Activated T-helper 9 cell treated with anti-CD3 and anti-CD28 coated beads, Interleukin-2, amount 50 U/mL, for 16 hours (primary cell): ENCODE results near the gene MBTPS1.

ENCODE experiments used
- DNase-seq: peaks from one replicate; pipeline ENCODE4 v3.0.0-alpha.2; 2020; ENCODE audit warnings: low read depth

Gene MBTPS1

DNA sequence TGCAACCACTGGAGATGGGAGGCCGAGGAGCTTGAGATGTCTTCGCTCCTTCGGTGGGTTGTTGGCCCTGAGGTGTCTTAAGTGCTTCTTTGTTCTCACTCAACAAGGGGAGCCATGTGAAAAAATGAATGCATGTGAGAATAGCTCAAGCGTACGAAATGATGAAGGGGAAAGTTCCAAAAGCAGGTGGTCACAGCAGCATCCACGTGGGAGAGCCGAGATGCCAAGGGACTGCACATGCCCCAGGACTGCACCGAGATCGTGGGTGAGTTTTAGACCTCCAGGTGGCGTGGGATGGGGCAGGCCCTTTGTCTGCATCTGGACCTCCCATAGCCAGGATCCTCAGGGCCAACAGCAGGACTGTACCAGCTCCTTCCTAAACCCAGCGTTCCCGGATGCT is 82.2 kb downstream of the MBTPS1 start:
- DNase-seq: no peak

DNA sequence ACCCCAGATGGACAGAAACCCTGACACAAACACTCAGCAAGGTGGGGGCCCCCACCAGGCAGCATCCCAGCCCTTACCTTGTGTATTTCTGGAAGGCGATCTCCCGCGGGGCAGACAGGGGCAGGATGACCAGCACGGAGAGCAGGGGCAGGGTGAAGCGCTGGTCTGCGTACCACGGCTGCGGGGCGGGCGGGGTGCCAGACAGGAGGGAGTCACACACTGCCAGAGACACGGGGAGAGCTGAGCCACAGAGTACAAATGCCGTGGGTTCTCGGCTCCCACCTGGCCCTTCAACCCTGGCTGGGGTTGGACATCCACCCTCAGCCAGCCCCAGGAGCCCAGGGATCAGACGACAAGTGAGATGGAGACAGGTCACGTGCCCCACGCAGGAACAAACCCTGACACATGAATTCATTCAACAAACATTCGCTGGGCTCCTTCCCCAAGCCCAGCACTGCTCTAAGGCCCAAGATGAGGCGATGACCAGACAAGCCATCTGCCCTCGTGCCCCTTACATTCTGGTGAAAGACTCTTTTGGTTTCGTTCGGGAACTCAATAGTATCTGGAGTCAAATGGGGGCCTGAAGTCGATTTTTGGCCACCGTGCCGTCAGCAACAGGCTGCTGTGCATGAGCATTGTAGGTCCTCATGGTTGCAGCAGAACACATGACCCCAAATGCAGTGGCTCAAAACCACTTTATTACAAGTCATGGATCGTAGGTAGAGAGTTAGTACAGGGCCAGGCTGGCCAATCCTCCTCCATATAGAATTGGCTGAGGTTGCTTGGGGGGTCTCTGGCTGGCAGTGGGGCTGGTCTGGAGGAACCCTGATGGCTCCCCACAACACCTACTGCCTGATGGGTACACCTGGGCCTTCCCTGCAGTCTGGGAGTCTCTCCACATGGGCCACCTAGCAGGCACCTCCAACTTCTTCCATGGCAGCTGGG is 83.2 kb downstream of the MBTPS1 start:
- DNase-seq: no peak

DNA sequence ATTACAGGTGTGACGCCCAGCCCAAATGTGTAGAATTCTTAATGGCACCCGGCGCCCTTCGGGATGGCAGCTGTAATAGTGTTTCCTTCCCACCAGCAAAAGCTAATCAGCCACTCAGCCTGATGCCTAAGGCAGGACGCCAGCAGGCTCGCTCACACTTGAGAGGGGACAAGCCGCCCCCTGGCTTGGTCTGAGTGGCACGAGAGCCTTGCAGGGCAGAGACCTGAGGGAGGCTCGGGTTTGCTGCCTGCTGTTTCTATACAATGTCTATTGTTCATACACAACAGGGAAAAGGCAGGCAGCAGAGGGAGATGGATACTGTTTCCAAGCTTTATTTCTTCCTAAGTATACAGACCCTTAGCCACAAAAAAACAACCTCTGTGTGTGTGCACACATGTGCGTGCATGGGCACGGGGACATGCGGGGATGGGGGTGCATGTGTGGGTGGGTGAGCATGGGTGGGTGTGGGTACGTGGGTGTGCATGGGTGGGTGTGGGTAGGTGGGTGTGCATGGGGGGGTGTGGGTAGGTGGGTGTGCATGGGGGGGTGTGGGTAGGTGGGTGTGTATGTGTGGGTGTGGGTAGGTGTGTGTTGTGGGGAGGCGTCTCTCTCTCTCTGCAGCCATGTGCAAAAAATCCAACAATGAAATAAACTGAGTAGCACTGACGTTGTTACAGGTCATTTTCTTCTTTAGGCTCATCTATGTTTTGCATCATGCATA is 84.1 kb downstream of the MBTPS1 start:
- no peak for DNase-seq

GRCh38 chr16:84031556-84031955 is 85.2 kb downstream of the MBTPS1 start:
- DNase-seq: no peak

DNA sequence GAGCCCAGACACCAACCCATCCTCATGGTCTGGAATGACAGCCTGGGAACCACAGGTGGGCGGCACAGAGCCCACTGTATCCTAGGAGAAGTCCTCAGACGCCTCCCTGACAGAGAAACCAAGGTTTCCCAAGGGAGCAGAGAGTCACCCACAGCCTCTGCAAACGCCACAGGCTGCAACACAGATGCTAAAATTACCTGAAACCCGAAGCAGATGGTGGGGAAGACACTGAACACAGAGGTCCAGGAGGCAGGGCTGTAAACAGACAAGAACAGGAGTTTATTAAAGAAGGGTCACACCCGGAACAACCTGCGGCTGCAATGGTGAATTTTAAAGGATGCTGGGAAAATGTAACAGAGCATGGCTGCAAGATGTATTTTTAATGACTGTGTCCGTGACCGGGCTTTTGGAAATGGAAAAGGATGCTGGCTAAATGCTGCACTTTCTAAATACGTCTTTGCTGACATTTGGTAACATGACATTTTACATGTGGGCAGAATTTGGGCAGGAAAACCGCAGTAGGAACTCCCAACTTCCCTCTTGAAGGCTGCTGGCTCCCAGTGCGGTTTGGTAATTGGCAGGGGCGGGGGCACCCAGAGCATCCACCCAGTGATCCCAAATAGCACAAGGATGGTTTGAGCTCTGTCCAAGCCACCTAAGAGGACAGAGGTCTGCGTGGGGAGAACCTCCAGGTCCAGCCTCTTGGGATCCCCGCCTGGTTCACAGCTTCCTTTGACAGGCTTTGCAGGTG is 87.3 kb downstream of the MBTPS1 start:
- DNase-seq: no peak

DNA sequence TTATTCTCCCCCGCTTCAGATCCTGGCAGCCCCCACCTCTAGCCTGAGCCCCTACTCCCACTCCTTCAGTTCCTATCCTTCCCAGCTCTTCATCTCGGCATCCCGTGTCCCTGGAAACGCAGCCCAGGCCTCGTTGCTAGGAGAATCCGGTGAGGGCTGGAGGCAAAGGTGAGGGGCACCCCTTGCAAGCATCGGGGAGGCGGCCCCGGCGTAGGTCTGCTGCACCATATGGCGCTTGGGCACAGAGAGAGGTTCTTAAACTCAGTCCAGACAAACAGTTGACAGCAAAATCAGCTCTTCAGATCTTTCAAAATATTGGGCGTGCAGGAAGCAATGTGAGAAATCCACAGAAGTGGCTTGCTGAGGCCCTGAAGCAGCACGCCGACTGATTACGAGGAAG is 89.1 kb downstream of the MBTPS1 start:
- DNase-seq: no peak

GRCh38 chr16:84026606-84027005 is 90.1 kb downstream of the MBTPS1 start:
- no peak for DNase-seq

- DNase-seq: no peak
Measured at GRCh38 chr16:84024854-84025253, 91.9 kb downstream of the MBTPS1 start.

GRCh38 chr16:84022644-84023043 is 94.1 kb downstream of the MBTPS1 start:
- DNase-seq: no peak

GRCh38 chr16:84021488-84021887 is 95.3 kb downstream of the MBTPS1 start:
- no peak for DNase-seq

DNA sequence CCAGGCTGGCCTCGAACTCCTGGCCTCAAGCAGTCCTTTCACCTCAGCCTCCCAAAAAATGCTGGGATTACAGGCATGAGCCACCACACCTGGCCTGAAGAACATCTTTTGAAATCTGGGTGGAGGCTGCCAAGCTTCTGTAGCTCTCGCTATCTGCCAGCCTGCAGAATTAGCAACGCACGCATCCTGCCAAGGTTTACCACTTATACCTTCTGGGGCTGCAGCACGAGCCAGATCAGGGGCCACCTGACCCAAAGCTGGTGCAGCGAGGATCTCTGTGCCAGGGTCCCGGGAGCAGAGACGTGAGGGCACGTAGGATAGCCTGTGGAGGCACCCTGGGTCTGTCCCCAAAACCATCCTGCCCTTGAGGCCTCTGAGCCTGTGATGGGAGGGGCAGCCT is 96.4 kb downstream of the MBTPS1 start:
- DNase-seq: no peak

DNA sequence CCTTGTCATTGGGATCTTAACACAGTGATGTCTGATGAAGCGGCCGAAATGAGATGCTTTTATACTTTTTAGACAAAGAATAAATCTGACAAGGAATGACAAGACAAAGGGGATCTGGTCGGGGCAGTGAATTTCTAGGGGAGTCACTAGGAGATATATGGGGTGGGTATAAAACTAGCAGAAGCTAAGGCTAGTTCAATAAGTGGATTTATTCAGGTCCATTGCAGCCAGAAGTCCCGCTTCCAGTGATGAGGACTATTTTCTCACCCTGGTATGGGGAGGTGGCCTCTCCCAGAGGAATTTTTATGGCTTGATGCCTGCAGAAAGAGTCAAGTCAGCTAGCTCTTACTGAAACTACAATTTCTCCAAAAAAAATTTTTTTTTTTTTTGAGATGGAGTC is 98.0 kb downstream of the MBTPS1 start:
- DNase-seq: no peak

DNA sequence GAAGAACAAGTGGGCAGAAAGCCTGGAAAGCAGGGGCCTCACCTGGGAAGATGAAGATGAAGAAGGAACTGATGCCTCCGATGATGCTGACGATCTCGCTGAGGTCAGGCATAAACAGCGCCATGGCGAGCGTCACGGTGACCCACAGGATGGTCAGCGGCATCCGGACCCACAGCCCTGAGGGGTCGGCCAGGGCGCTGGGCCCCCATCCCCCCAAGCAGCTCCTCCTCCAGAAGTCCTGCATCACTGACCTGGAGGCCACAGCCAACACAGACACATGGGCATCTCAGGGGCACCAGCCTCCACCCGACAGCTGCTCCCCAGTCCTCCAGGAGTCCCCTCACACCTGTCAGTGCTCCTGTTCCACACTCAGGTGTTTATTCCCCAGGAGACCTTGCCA is 100.3 kb downstream of the MBTPS1 start:
- DNase-seq: no peak

- no peak for DNase-seq
Measured at GRCh38 chr16:84015399-84015798, 101.3 kb downstream of the MBTPS1 start.

DNA sequence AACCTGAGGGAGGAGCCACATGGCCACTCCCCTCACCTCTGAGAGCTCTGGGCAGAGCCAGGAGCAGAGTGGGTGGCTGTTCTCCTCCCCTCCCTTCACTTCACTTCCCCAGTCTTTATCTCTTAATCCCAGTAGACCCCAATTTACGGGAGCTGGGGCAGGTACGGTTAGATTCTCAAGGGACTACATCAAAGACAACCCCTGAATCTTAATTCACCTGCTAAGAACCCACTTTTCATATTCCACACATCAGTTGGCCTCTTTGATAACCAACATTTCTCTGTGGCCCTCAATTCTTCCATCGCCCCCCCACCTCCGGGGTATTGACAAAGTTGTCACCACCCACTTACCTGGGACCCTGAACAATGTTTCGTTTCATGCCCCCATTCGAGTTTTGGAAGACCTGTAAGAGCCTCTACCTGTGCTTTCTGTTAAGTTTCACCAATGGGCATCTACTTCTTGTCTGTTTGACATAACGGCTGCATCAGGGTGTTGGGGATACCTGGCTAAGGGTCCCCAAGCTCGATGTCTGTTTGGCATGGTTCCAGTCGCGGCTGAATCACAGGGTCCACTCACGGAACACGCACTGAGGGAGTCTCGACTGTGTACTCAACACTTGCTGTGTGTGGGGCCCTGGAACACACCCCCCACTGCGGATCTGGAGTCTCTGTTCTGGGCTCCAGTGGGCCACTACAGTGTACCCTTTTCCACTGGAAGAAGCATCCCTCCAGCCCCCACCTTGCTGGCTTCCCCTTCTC is 102.0 kb downstream of the MBTPS1 start:
- no peak for DNase-seq

- peak; percentile 7 for DNase-seq
Measured at GRCh38 chr16:84013787-84014569, 102.8 kb downstream of the MBTPS1 start.

DNA sequence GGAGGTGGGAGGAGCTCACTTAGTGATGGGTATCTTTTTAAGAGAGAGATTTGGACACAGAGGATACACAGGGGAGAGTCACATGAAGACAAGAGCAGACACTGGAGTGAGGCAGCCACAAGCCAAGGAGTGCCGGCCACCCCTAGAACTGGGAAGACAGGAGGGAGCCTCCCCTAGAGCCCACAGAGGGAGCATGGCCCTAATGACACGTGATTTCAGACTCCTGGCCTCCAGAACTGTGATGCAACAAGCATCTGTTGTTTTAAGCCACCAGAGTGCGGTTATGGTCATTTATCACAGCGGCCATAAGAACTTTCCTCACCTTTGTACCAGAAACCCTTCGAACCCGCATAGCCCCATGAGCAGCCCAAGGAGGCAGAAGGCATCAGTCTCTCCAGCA is 107.5 kb downstream of the MBTPS1 start:
- no peak for DNase-seq

DNA sequence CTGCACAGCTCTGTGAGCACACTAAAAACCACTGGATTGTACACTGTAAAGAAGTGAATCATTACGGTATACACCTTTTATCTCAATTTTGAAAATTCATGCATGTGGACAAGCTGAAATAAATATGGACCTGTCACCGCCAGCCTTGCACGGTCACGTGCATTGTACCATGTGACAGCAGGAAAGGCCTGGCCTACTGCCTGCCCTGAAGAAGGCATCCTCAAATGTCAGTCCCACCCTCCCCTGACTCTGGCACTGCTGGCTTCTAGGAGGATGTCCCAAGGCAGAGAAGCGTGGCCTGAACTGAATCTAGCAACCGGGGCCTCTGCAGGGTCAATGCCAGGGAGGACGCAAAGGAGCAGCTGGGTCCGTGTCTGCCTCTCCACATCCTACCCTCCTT is 108.8 kb downstream of the MBTPS1 start:
- DNase-seq: no peak

- DNase-seq: no peak
Measured at GRCh38 chr16:84007520-84007919, 109.2 kb downstream of the MBTPS1 start.

DNA sequence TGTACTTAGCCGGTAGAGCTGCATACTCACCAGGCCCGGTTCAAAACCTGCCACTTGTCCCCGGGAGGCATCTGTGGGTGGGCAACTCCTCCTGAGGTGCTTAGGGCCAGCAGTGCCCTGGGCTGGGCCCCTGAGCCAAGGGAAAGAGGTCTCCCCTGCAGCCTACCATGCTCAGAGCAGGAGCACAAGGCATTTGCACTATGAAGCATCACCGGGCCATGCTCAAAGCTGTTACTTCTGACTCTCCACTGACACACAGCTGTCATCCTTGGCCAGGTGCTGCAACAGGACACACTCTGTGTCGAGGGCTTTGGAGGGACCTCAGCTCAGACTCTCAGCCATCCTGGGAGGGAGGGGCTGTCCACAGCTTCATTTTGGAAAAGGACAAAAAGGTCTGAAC is 111.4 kb downstream of the MBTPS1 start:
- DNase-seq: no peak

DNA sequence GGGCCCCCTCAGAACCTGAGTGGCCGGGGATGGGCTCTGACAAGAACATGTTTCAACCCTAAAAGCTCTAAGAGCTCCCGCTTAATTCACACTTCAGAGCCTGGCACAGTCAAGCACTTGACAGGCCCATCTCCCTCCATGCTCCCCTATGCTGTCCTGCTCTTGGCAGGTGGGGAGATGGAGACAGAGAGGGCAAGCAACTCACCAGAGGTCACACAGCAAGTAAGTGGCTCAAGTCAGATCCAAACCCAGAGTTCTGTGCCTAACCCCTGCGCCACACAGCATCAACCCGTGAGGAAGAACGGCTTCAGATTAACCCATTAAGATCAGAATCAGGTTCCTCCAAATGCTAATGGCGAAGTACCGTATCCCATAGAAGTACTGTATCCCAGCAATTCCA is 112.3 kb downstream of the MBTPS1 start:
- no peak for DNase-seq
